ENCODE results near the gene CYGB. TPM values are rescaled to one million over a fixed set of nuclear protein-coding genes. Genes with fewer than 3 reads are reported as not detected.

The CYGB gene
- polyA plus RNA-seq, 3 donors: not detected

DNA sequence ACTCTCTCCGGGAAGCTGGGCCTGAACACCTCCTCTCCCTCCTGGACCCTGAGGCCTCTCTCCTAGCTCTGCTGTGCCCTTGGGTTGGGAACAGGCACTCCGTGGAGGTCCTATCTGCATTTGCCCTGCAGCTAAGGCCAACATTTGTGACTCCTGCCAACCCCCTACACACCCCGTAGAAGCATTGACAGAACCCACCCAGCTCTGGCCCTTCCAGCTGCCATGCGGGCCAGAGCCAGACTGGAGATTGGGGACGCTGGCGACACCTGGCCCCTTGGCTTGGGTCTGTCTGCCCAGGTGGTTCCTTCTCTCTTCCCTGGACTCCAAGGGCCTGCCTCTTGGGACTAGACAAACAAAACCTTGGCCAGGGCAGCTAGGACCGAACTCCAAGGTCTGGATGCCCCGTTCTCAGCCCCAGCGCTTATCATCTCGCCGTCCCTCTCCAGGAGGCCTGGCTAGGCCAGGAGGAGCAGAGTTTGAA, 35.6 kb downstream of the CYGB start:
- peak overlapping the region in 1 of 3 experiments; percentile 97 for H3K4me3 ChIP-seq (replicated peaks in 1 of 3; ENCODE audit: low read depth in 2 of 3, low read length in 3 of 3)
- H3K27me3 Mint-ChIP-seq (ENCODE audit: low read depth in 3 of 3): peaks cover 0 to 4% (median under 1%) of the 10 kb centered on the region in 3 donors
- H3K4me1 Mint-ChIP-seq: peaks cover 75% of the 10 kb centered on the region
- no peaks in the 10 kb centered on the region for H3K9me3 Mint-ChIP-seq
- intact Hi-C loops (cut with micrococcal nuclease): loop anchor here (1.0 to 10.0 kb wide), 3 partner anchors 9 to 213 kb away; partner anchors contain the start of genes MXRA7 (in 1 of the 2) and SPHK1 (in 1 of the 2)
- peak overlapping the region; percentile 99 for H3K9ac ChIP-seq (ENCODE audit: insufficient read depth, low read length, poor library complexity, severe bottlenecking)
- WGBS (ENCODE audit: insufficient coverage): 73% methylated on average over 6 of the region's 11 CpGs
- peak overlapping the region; percentile 100 for H3K4me2 ChIP-seq (replicated peaks; ENCODE audit: extremely low read depth, low read length, poor library complexity, severe bottlenecking)
- H3K79me2 ChIP-seq (ENCODE audit: insufficient read depth, low read length): peaks cover 44% of the 10 kb centered on the region
- H2AFZ ChIP-seq (ENCODE audit: insufficient read depth, low read depth, low read length, poor library complexity, severe bottlenecking): peak overlapping the region; percentile 42
- peak overlapping the region; percentile 88 to 95 for H3K4me3 Mint-ChIP-seq
- no peak for DNase-seq
- H4K20me1 ChIP-seq (ENCODE audit: insufficient read depth, low read length): no peaks in the 10 kb centered on the region
- peaks cover 4 to 16% of the 10 kb centered on the region in 2 donors for H3K36me3 ChIP-seq (replicated peaks in 1 of 2; ENCODE audit: control insufficient read depth in 1 of 2, insufficient read depth in 2 of 2, low read length in 2 of 2)
- H3K9me3 ChIP-seq (replicated peaks in 1 of 2; ENCODE audit: control insufficient read depth in 1 of 2, insufficient read depth in 1 of 2, low read length in 2 of 2): no peaks in the 10 kb centered on the region
- H3K27ac ChIP-seq (ENCODE audit: low read depth in 1 of 2, low read length in 2 of 2): peak overlapping the region; percentile 85 to 97
- H3K27ac Mint-ChIP-seq: peak overlapping the region; percentile 95 to 99 (median 98)
- no peak for TF ChIP-seq CTCF (IDR thresholded peaks at IDR 0.05)
- H3K27me3 ChIP-seq (ENCODE audit: control insufficient read depth in 2 of 2, insufficient read depth in 2 of 2, low read length in 2 of 2): no peaks in the 10 kb centered on the region
- peaks cover 26 to 29% of the 10 kb centered on the region in 2 donors for H3K36me3 Mint-ChIP-seq
- H3K4me1 ChIP-seq (ENCODE audit: control insufficient read depth in 1 of 2, insufficient read depth in 2 of 2, low read length in 2 of 2): peaks cover 72 to 80% of the 10 kb centered on the region in 2 donors

- Histone ChIP-seq H3K27ac (ENCODE audit: low read depth in 1 of 2, low read length in 2 of 2) (peak within 1 kb of the TSS; percentile 91 to 97), H3K9ac (ENCODE audit: insufficient read depth, low read length, poor library complexity, severe bottlenecking) (peak within 1 kb of the TSS; percentile 99), H3K79me2 (ENCODE audit: insufficient read depth, low read length) (peaks cover 50% of the 10 kb centered on the region), H3K4me1 (ENCODE audit: control insufficient read depth in 1 of 2, insufficient read depth in 2 of 2, low read length in 2 of 2) (peaks cover 72 to 81% of the 10 kb centered on the region in 2 donors), H3K4me2 (replicated peaks; ENCODE audit: extremely low read depth, low read length, poor library complexity, severe bottlenecking) (peak within 1 kb of the TSS; percentile 100), H3K27me3 (ENCODE audit: control insufficient read depth in 2 of 2, insufficient read depth in 2 of 2, low read length in 2 of 2) (no peaks in the 10 kb centered on the region), H3K9me3 (replicated peaks in 1 of 2; ENCODE audit: control insufficient read depth in 1 of 2, insufficient read depth in 1 of 2, low read length in 2 of 2) (no peaks in the 10 kb centered on the region), H3K4me3 (replicated peaks in 1 of 3; ENCODE audit: low read depth in 2 of 3, low read length in 3 of 3) (peak within 1 kb of the TSS; percentile 80 to 99 (median 97)), H3K36me3 (replicated peaks in 1 of 2; ENCODE audit: control insufficient read depth in 1 of 2, insufficient read depth in 2 of 2, low read length in 2 of 2) (peaks cover 6 to 21% of the 10 kb centered on the region in 2 donors), H2AFZ (ENCODE audit: insufficient read depth, low read depth, low read length, poor library complexity, severe bottlenecking) (peak within 1 kb of the TSS; percentile 42), H4K20me1 (ENCODE audit: insufficient read depth, low read length) (no peaks in the 10 kb centered on the region)
- intact Hi-C loops (cut with micrococcal nuclease): loop anchor here (1.0 to 10.0 kb wide), 3 partner anchors 8 to 214 kb away; partner anchors contain the start of genes MXRA7 (in 1 of the 2) and SPHK1 (in 1 of the 2)
- Mint-ChIP-seq H3K27ac (peak within 1 kb of the TSS; percentile 95 to 99 (median 98)), H3K9me3 (no peaks in the 10 kb centered on the region), H3K4me3 (peak within 1 kb of the TSS; percentile 88 to 95), H3K27me3 (ENCODE audit: low read depth in 3 of 3) (peaks cover 0 to 3% (median 0%) of the 10 kb centered on the region in 3 donors), H3K36me3 (peaks cover 33% of the 10 kb centered on the region in 2 donors), H3K4me1 (peaks cover 75% of the 10 kb centered on the region)
- WGBS (ENCODE audit: insufficient coverage): under 1% methylated on average over 72 of the region's 72 CpGs
- TF ChIP-seq CTCF (IDR thresholded peaks at IDR 0.05): no peak
- DNase-seq: peak; percentile 91 to 96 (median 94)
These were observed 36.3 kb downstream of the CYGB start, which contains the start of gene RHBDF2 for GRCh38 chr17:76501018-76501826. RHBDF2 (minus strand) TSS chr17:76501423; CDS start chr17:76481524, 19,899 bp downstream.
